ENCODE data around the gene DAAM2.

Gene DAAM2

DNA sequence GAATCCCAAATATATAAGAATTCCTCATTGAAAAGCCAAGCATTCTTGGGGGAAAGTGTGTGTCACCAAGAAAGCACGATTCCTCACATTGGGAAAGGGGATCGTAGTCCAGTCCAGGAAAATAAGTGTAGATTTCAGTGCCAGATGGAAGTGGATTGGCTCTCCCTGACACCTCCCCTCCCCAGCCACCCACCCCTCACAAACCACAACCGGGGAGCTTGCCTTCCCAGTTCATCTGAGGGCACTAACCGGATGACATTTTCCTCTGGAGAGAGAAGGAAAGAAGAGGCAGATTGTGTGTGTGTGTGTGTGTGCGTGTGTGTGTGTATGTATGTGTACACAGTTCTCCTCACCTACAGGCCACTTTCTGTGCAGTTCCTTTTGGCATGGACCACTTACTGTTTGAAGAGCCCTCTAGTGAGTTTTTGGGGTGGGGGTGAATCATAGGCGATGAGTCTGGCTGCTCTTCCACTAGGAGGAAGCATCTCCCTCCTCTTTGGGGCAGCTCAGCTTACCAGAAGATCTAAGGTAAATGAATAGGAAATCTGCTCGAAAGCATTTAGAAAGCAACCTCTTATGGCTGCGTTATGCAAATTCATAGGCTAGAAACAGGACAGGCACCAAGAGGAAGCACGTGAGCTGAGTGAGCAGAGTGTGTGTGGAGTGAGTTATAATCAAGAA lies 20.8 kb downstream of the DAAM2 start:
- POLR2A ChIA-PET: no interaction called here
- DNase-seq (ENCODE audit: extremely low spot score): no peak
- CTCF ChIA-PET: interaction anchor here (1.2 kb wide), 1 partner anchor 52 kb away, joined by 3 read pairs; no protein-coding TSS in a partner anchor
- TF ChIP-seq CTCF (IDR thresholded peaks at IDR 0.05; ENCODE audit: control extremely low read depth, extremely low read depth, low read depth, missing control alignments): no peak

- DNase-seq (ENCODE audit: extremely low spot score): no peak
- ChIA-PET CTCF (no interaction called here), POLR2A (no interaction called here)
- no peak for TF ChIP-seq CTCF (IDR thresholded peaks at IDR 0.05; ENCODE audit: control extremely low read depth, extremely low read depth, low read depth, missing control alignments)
Measured at GRCh38 chr6:39814236-39814635, 22.1 kb downstream of the DAAM2 start.

DNA sequence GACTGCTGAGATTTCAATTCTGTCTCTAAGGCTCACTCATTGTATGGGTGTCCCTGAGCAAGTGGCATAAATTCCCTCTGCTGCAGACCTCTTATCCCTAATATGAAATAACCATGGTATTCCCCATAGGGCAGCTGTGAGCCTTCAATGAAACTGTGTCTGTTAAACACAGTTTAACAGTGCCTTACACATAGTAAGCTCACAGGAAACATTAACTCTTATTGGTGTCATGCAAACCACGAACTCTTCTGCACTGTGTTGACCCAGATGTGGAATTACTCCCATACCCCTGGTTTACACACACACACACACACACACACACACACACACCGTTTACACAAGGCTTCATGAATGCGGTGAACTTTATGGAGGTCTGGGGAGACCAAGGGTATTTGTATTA lies 23.2 kb downstream of the DAAM2 start:
- ChIA-PET CTCF (no interaction called here), POLR2A (no interaction called here)
- no peak for DNase-seq (ENCODE audit: extremely low spot score)
- TF ChIP-seq CTCF (IDR thresholded peaks at IDR 0.05; ENCODE audit: control extremely low read depth, extremely low read depth, low read depth, missing control alignments): no peak

DNA sequence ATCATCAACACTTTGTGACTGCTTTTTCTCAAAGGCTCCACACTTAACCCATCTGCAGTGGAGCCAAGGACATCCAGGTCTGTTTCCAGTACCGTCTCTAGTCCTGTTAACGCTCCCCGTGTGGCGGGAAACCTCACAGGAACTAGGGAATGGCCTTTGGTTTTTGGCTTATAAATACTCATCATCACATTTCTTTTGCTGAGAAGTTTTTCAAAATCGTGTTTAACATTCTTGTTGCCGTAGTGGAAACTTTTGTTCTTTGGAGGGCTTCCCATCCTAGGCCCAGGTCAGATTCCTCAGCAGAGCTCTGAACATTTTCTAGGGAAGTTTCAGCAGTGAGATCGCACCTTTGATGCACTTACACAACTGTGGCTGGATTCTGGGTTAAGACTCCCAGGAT lies 24.6 kb downstream of the DAAM2 start:
- POLR2A ChIA-PET: no interaction called here
- CTCF ChIA-PET: no interaction called here
- TF ChIP-seq CTCF (IDR thresholded peaks at IDR 0.05; ENCODE audit: control extremely low read depth, extremely low read depth, low read depth, missing control alignments): no peak

GRCh38 chr6:39818695-39819094 lies 26.5 kb downstream of the DAAM2 start:
- no peak for DNase-seq (ENCODE audit: extremely low spot score)
- ChIA-PET CTCF (no interaction called here), POLR2A (no interaction called here)
- no peak for TF ChIP-seq CTCF (IDR thresholded peaks at IDR 0.05; ENCODE audit: control extremely low read depth, extremely low read depth, low read depth, missing control alignments)

More for the DNA sequence above, 24.6 kb downstream of the DAAM2 start:
- DNase-seq (ENCODE audit: extremely low spot score): no peak

- TF ChIP-seq CTCF (IDR thresholded peaks at IDR 0.05; ENCODE audit: control extremely low read depth, extremely low read depth, low read depth, missing control alignments): no peak
- DNase-seq (ENCODE audit: extremely low spot score): no peak
- ChIA-PET POLR2A (no interaction called here), CTCF (no interaction called here)
Measured at GRCh38 chr6:39819228-39819627, 27.1 kb downstream of the DAAM2 start.

All from GM10248 (cell line).